ENCODE results near the gene RSRC1.

The RSRC1 gene

GRCh38 chr3:158101335-158102241 lies 8.3 kb upstream of the RSRC1 start:
- H2AFZ ChIP-seq (ENCODE audit: low read depth, low read length, severe bottlenecking): no peak overlapping the region
- no peaks in the 10 kb centered on the region for H4K20me1 ChIP-seq (ENCODE audit: low read depth, low read length)
- no peaks in the 10 kb centered on the region for H3K9me3 ChIP-seq (ENCODE audit: insufficient read depth, low read length)
- no peak overlapping the region for H3K4me3 ChIP-seq (ENCODE audit: insufficient read depth, low read length, poor library complexity, severe bottlenecking)
- no peaks in the 10 kb centered on the region for H3K9me2 ChIP-seq (replicated peaks; ENCODE audit: insufficient read depth, low read length)
- H3K4me2 ChIP-seq (ENCODE audit: low read depth, low read length, poor library complexity, severe bottlenecking): no peak overlapping the region
- no peaks in the 10 kb centered on the region for H3K27me3 ChIP-seq (ENCODE audit: low read length)
- no peak overlapping the region for H3K9ac ChIP-seq (ENCODE audit: low read length)
- no peak overlapping the region for H3K27ac ChIP-seq (ENCODE audit: low read depth, low read length)
- peaks cover 5% of the 10 kb centered on the region; the same call in 1 of the 2 replicates for H3F3A ChIP-seq (ENCODE audit: insufficient read depth)
- H3K79me2 ChIP-seq (ENCODE audit: insufficient read depth, low read length): no peaks in the 10 kb centered on the region
- H3K36me3 ChIP-seq (ENCODE audit: low read length): no peaks in the 10 kb centered on the region
- TF ChIP-seq CTCF (IDR thresholded peaks at IDR 0.05; ENCODE audit: insufficient read depth, low read length, poor library complexity, severe bottlenecking) (no peak), EZH2phosphoT487 (conservative IDR thresholded peaks at IDR 0.05; ENCODE audit: low read length) (no peak)

- H3K9me3 ChIP-seq (ENCODE audit: insufficient read depth, low read length): no peaks in the 10 kb centered on the region
- no peak overlapping the region for H3K27ac ChIP-seq (ENCODE audit: low read depth, low read length)
- no peaks in the 10 kb centered on the region for H3K27me3 ChIP-seq (ENCODE audit: low read length)
- no peak overlapping the region for H2AFZ ChIP-seq (ENCODE audit: low read depth, low read length, severe bottlenecking)
- no peaks in the 10 kb centered on the region for H3K36me3 ChIP-seq (ENCODE audit: low read length)
- H3K9ac ChIP-seq (ENCODE audit: low read length): no peak overlapping the region
- no peaks in the 10 kb centered on the region for H3K9me2 ChIP-seq (replicated peaks; ENCODE audit: insufficient read depth, low read length)
- no peak overlapping the region for H3K4me2 ChIP-seq (ENCODE audit: low read depth, low read length, poor library complexity, severe bottlenecking)
- no peaks in the 10 kb centered on the region for H4K20me1 ChIP-seq (ENCODE audit: low read depth, low read length)
- no peaks in the 10 kb centered on the region for H3K79me2 ChIP-seq (ENCODE audit: insufficient read depth, low read length)
- H3F3A ChIP-seq (ENCODE audit: insufficient read depth): no peaks in the 10 kb centered on the region
- TF ChIP-seq CTCF (IDR thresholded peaks at IDR 0.05; ENCODE audit: insufficient read depth, low read length, poor library complexity, severe bottlenecking) (no peak), EZH2phosphoT487 (conservative IDR thresholded peaks at IDR 0.05; ENCODE audit: low read length) (no peak)
- H3K4me3 ChIP-seq (ENCODE audit: insufficient read depth, low read length, poor library complexity, severe bottlenecking): no peak overlapping the region
Observed at GRCh38 chr3:158102242-158103080, 7.4 kb upstream of the RSRC1 start.

- Histone ChIP-seq H3K36me3 (ENCODE audit: low read length) (no peaks in the 10 kb centered on the region), H3F3A (ENCODE audit: insufficient read depth) (peaks cover 6% of the 10 kb centered on the region; the same call in 1 of the 2 replicates), H2AFZ (ENCODE audit: low read depth, low read length, severe bottlenecking) (no peak overlapping the region), H4K20me1 (ENCODE audit: low read depth, low read length) (no peaks in the 10 kb centered on the region), H3K9me2 (replicated peaks; ENCODE audit: insufficient read depth, low read length) (no peaks in the 10 kb centered on the region), H3K4me3 (ENCODE audit: insufficient read depth, low read length, poor library complexity, severe bottlenecking) (no peak overlapping the region), H3K9ac (ENCODE audit: low read length) (no peak overlapping the region), H3K9me3 (ENCODE audit: insufficient read depth, low read length) (no peaks in the 10 kb centered on the region), H3K27me3 (ENCODE audit: low read length) (no peaks in the 10 kb centered on the region), H3K79me2 (ENCODE audit: insufficient read depth, low read length) (no peaks in the 10 kb centered on the region), H3K27ac (ENCODE audit: low read depth, low read length) (no peak overlapping the region), H3K4me2 (ENCODE audit: low read depth, low read length, poor library complexity, severe bottlenecking) (no peak overlapping the region)
- TF ChIP-seq CTCF (IDR thresholded peaks at IDR 0.05; ENCODE audit: insufficient read depth, low read length, poor library complexity, severe bottlenecking) (no peak), EZH2phosphoT487 (conservative IDR thresholded peaks at IDR 0.05; ENCODE audit: low read length) (no peak)
Observed at GRCh38 chr3:158103081-158103886, 6.6 kb upstream of the RSRC1 start.

Data from SU-DHL-6 (cell line).